Measurements from ENCODE around the gene SYNJ2. TPM values are rescaled to one million over a fixed set of nuclear protein-coding genes. Genes with fewer than 3 reads are reported as not detected.

SYNJ2 gene
- total RNA-seq, 1 donor from 2014 or later, result 8.2 TPM

- FAIRE-seq (peak; percentile 7), DNase-seq (ENCODE audit: low read depth) (no peak)
- Histone ChIP-seq H3K27me3 (ENCODE audit: control insufficient read depth, insufficient read depth, low read length) (no peaks in the 10 kb centered on the region), H3K36me3 (ENCODE audit: control insufficient read depth, insufficient read depth, low read length) (no peaks in the 10 kb centered on the region), H3K4me3 (ENCODE audit: low read depth, low read length) (no peak overlapping the region)
- no peak for TF ChIP-seq CTCF (IDR thresholded peaks at IDR 0.05; ENCODE audit: insufficient read depth, low read length, severe bottlenecking)
Measured at GRCh38 chr6:157974341-157974894, 7.2 kb upstream of the SYNJ2 start.

- no peaks in the 10 kb centered on the region for H3K36me3 ChIP-seq (ENCODE audit: control insufficient read depth, insufficient read depth, low read length)
- FAIRE-seq (no peak), DNase-seq (ENCODE audit: low read depth) (no peak)
- no peak for TF ChIP-seq CTCF (IDR thresholded peaks at IDR 0.05; ENCODE audit: insufficient read depth, low read length, severe bottlenecking)
- H3K27me3 ChIP-seq (ENCODE audit: control insufficient read depth, insufficient read depth, low read length), result no peaks in the 10 kb centered on the region
- no peak overlapping the region for H3K4me3 ChIP-seq (ENCODE audit: low read depth, low read length)
Measured at GRCh38 chr6:157974967-157975366, 6.7 kb upstream of the SYNJ2 start.

- FAIRE-seq (no peak), DNase-seq (ENCODE audit: low read depth) (no peak)
- H3K27me3 ChIP-seq (ENCODE audit: control insufficient read depth, insufficient read depth, low read length), result no peaks in the 10 kb centered on the region
- TF ChIP-seq CTCF (IDR thresholded peaks at IDR 0.05; ENCODE audit: insufficient read depth, low read length, severe bottlenecking), result no peak
- H3K4me3 ChIP-seq (ENCODE audit: low read depth, low read length), result no peak overlapping the region
- no peaks in the 10 kb centered on the region for H3K36me3 ChIP-seq (ENCODE audit: control insufficient read depth, insufficient read depth, low read length)
Measured at GRCh38 chr6:157975456-157975855, 6.2 kb upstream of the SYNJ2 start.

- FAIRE-seq (no peak), DNase-seq (ENCODE audit: low read depth) (no peak)
- Histone ChIP-seq H3K36me3 (ENCODE audit: control insufficient read depth, insufficient read depth, low read length) (no peaks in the 10 kb centered on the region), H3K4me3 (ENCODE audit: low read depth, low read length) (no peak overlapping the region), H3K27me3 (ENCODE audit: control insufficient read depth, insufficient read depth, low read length) (peaks cover 1% of the 10 kb centered on the region)
- TF ChIP-seq CTCF (IDR thresholded peaks at IDR 0.05; ENCODE audit: insufficient read depth, low read length, severe bottlenecking), result no peak
Measured at GRCh38 chr6:157976345-157977175, 5.1 kb upstream of the SYNJ2 start.

- peaks cover 1% of the 10 kb centered on the region for H3K27me3 ChIP-seq (ENCODE audit: control insufficient read depth, insufficient read depth, low read length)
- FAIRE-seq (no peak), DNase-seq (ENCODE audit: low read depth) (no peak)
- no peaks in the 10 kb centered on the region for H3K36me3 ChIP-seq (ENCODE audit: control insufficient read depth, insufficient read depth, low read length)
- H3K4me3 ChIP-seq (ENCODE audit: low read depth, low read length), result no peak overlapping the region
- TF ChIP-seq CTCF (IDR thresholded peaks at IDR 0.05; ENCODE audit: insufficient read depth, low read length, severe bottlenecking), result no peak
Measured at GRCh38 chr6:157977176-157977804, 4.4 kb upstream of the SYNJ2 start.

Data from bronchial epithelial cell (primary cell).